ENCODE data around the gene EFNA2.
A peak's percentile ranks its signal among the peaks of the same experiment; 100 is the strongest.
"Not testable (repeated sequence)": the region's sequence is repeated elsewhere in the genome, so short reads cannot be mapped to it uniquely, and the experiment has no call there.

Gene EFNA2

GRCh38 chr19:1309977-1310852 lies 24.5 kb downstream of the EFNA2 start:
- no peak overlapping the region for H3K27ac Mint-ChIP-seq
- no peaks in the 10 kb centered on the region for H3K36me3 Mint-ChIP-seq (ENCODE audit: low read depth)
- H3K27me3 Mint-ChIP-seq (ENCODE audit: low read depth) = no peaks in the 10 kb centered on the region
- no peaks in the 10 kb centered on the region for H3K4me1 Mint-ChIP-seq (ENCODE audit: low read depth)
- H3K9me3 Mint-ChIP-seq = no peaks in the 10 kb centered on the region
- H3K4me3 Mint-ChIP-seq = no peak overlapping the region
- no peak for DNase-seq (ENCODE audit: low spot score)

GRCh38 chr19:1310853-1311180 lies 25.1 kb downstream of the EFNA2 start:
- no peak for DNase-seq (ENCODE audit: low spot score)
- H3K4me1 Mint-ChIP-seq (ENCODE audit: low read depth) = no peaks in the 10 kb centered on the region
- no peaks in the 10 kb centered on the region for H3K36me3 Mint-ChIP-seq (ENCODE audit: low read depth)
- H3K27me3 Mint-ChIP-seq (ENCODE audit: low read depth) = no peaks in the 10 kb centered on the region
- no peak overlapping the region for H3K27ac Mint-ChIP-seq
- H3K9me3 Mint-ChIP-seq = no peaks in the 10 kb centered on the region
- no peak overlapping the region for H3K4me3 Mint-ChIP-seq

- Mint-ChIP-seq H3K27ac (no peak overlapping the region), H3K27me3 (ENCODE audit: low read depth) (peaks cover 2% of the 10 kb centered on the region), H3K4me1 (ENCODE audit: low read depth) (no peaks in the 10 kb centered on the region), H3K4me3 (no peak overlapping the region), H3K9me3 (no peaks in the 10 kb centered on the region), H3K36me3 (ENCODE audit: low read depth) (no peaks in the 10 kb centered on the region)
- DNase-seq (ENCODE audit: low spot score) = no peak
These were observed 25.9 kb downstream of the EFNA2 start for GRCh38 chr19:1311543-1312091.

- H3K27me3 Mint-ChIP-seq (ENCODE audit: low read depth) = peaks cover 7% of the 10 kb centered on the region
- H3K9me3 Mint-ChIP-seq = no peaks in the 10 kb centered on the region
- no peak overlapping the region for H3K4me3 Mint-ChIP-seq
- H3K36me3 Mint-ChIP-seq (ENCODE audit: low read depth) = no peaks in the 10 kb centered on the region
- no peaks in the 10 kb centered on the region for H3K4me1 Mint-ChIP-seq (ENCODE audit: low read depth)
- H3K27ac Mint-ChIP-seq = no peak overlapping the region
- no peak for DNase-seq (ENCODE audit: low spot score)
These were observed 27.4 kb downstream of the EFNA2 start for GRCh38 chr19:1312767-1313694.

- peaks cover 10% of the 10 kb centered on the region for H3K27me3 Mint-ChIP-seq (ENCODE audit: low read depth)
- H3K4me1 Mint-ChIP-seq (ENCODE audit: low read depth) = no peaks in the 10 kb centered on the region
- H3K4me3 Mint-ChIP-seq = no peak overlapping the region
- DNase-seq (ENCODE audit: low spot score) = no peak
- H3K27ac Mint-ChIP-seq = no peak overlapping the region
- no peaks in the 10 kb centered on the region for H3K36me3 Mint-ChIP-seq (ENCODE audit: low read depth)
- no peaks in the 10 kb centered on the region for H3K9me3 Mint-ChIP-seq
These were observed 28.3 kb downstream of the EFNA2 start for GRCh38 chr19:1313695-1314613.

- H3K36me3 Mint-ChIP-seq (ENCODE audit: low read depth) = no peaks in the 10 kb centered on the region
- H3K27ac Mint-ChIP-seq = no peak overlapping the region
- H3K9me3 Mint-ChIP-seq = no peaks in the 10 kb centered on the region
- no peaks in the 10 kb centered on the region for H3K4me1 Mint-ChIP-seq (ENCODE audit: low read depth)
- H3K27me3 Mint-ChIP-seq (ENCODE audit: low read depth) = peaks cover 12% of the 10 kb centered on the region
- no peak overlapping the region for H3K4me3 Mint-ChIP-seq
- DNase-seq (ENCODE audit: low spot score) = peak; percentile 14
These were observed 29.9 kb downstream of the EFNA2 start for GRCh38 chr19:1315470-1316166.

GRCh38 chr19:1316466-1316865 lies 30.8 kb downstream of the EFNA2 start:
- DNase-seq (ENCODE audit: low spot score) = no peak
- Mint-ChIP-seq H3K4me3 (no peak overlapping the region), H3K27me3 (ENCODE audit: low read depth) (peaks cover 12% of the 10 kb centered on the region), H3K9me3 (no peaks in the 10 kb centered on the region), H3K27ac (no peak overlapping the region), H3K36me3 (ENCODE audit: low read depth) (no peaks in the 10 kb centered on the region), H3K4me1 (ENCODE audit: low read depth) (no peaks in the 10 kb centered on the region)

- no peak overlapping the region for H3K4me3 Mint-ChIP-seq
- no peaks in the 10 kb centered on the region for H3K9me3 Mint-ChIP-seq
- H3K4me1 Mint-ChIP-seq (ENCODE audit: low read depth) = no peaks in the 10 kb centered on the region
- no peak for DNase-seq (ENCODE audit: low spot score)
- H3K27me3 Mint-ChIP-seq (ENCODE audit: low read depth) = peaks cover 13% of the 10 kb centered on the region
- no peaks in the 10 kb centered on the region for H3K36me3 Mint-ChIP-seq (ENCODE audit: low read depth)
- no peak overlapping the region for H3K27ac Mint-ChIP-seq
These were observed 31.8 kb downstream of the EFNA2 start for GRCh38 chr19:1317274-1318003.

- no peak overlapping the region for H3K4me3 Mint-ChIP-seq
- no peaks in the 10 kb centered on the region for H3K9me3 Mint-ChIP-seq
- no peaks in the 10 kb centered on the region for H3K36me3 Mint-ChIP-seq (ENCODE audit: low read depth)
- no peaks in the 10 kb centered on the region for H3K4me1 Mint-ChIP-seq (ENCODE audit: low read depth)
- peaks cover 18% of the 10 kb centered on the region for H3K27me3 Mint-ChIP-seq (ENCODE audit: low read depth)
- no peak overlapping the region for H3K27ac Mint-ChIP-seq
- DNase-seq (ENCODE audit: low spot score) = no peak
These were observed 33.2 kb downstream of the EFNA2 start for GRCh38 chr19:1318678-1319471.

GRCh38 chr19:1320282-1320650 lies 34.6 kb downstream of the EFNA2 start:
- not testable (repeated sequence) for DNase-seq (ENCODE audit: low spot score); H3K9me3 Mint-ChIP-seq; H3K36me3 Mint-ChIP-seq (ENCODE audit: low read depth); H3K4me3 Mint-ChIP-seq; H3K4me1 Mint-ChIP-seq (ENCODE audit: low read depth); H3K27ac Mint-ChIP-seq
- H3K27me3 Mint-ChIP-seq (ENCODE audit: low read depth) = peaks cover 28% of the 10 kb centered on the region

- no peak for DNase-seq (ENCODE audit: low spot score)
- H3K36me3 Mint-ChIP-seq (ENCODE audit: low read depth) = no peaks in the 10 kb centered on the region
- H3K9me3 Mint-ChIP-seq = no peaks in the 10 kb centered on the region
- no peak overlapping the region for H3K4me3 Mint-ChIP-seq
- no peaks in the 10 kb centered on the region for H3K4me1 Mint-ChIP-seq (ENCODE audit: low read depth)
- no peak overlapping the region for H3K27ac Mint-ChIP-seq
- H3K27me3 Mint-ChIP-seq (ENCODE audit: low read depth) = peaks cover 30% of the 10 kb centered on the region
These were observed 35.9 kb downstream of the EFNA2 start for GRCh38 chr19:1321539-1321938.
